Fibroblast of the aortic adventitia (primary cell): ENCODE results near the gene MROH2A. TPM values are rescaled to one million over a fixed set of nuclear protein-coding genes. Genes with fewer than 3 reads are reported as not detected.

Experiments
- DNase-seq: peaks from one replicate; pipeline ENCODE4 v3.0.0-alpha.2; 2010; ENCODE audit warnings: low read depth
- H3K4me3 ChIP-seq: 2 replicates; pipeline ENCODE4 v1.5.1; 2011; ENCODE audit warnings: low read depth, mild to moderate bottlenecking, control low read depth, low read length, moderate library complexity
- total RNA-seq: library from RNA; depleted of rRNA; stranded (reverse); fragments of >200 nt; gene quantifications from 2 replicates; pipeline ENCODE4 v1.2.3, GENCODE V29; 2012; ENCODE audit warnings: low replicate concordance
- TF ChIP-seq, protein P1 (sequence below): IDR thresholded peaks from 2 replicates; pipeline ENCODE4 v1.5.1; 2011; ENCODE audit warnings: mild to moderate bottlenecking, low read length, control low read depth, inconsistent platforms; ENCODE audit not compliant: insufficient read depth

MROH2A gene
- total RNA-seq, 1 donor: under 0.01 TPM

GRCh38 chr2:233780771-233781170 is 2.6 kb downstream of the MROH2A start:
- TF ChIP-seq, protein P1, sequence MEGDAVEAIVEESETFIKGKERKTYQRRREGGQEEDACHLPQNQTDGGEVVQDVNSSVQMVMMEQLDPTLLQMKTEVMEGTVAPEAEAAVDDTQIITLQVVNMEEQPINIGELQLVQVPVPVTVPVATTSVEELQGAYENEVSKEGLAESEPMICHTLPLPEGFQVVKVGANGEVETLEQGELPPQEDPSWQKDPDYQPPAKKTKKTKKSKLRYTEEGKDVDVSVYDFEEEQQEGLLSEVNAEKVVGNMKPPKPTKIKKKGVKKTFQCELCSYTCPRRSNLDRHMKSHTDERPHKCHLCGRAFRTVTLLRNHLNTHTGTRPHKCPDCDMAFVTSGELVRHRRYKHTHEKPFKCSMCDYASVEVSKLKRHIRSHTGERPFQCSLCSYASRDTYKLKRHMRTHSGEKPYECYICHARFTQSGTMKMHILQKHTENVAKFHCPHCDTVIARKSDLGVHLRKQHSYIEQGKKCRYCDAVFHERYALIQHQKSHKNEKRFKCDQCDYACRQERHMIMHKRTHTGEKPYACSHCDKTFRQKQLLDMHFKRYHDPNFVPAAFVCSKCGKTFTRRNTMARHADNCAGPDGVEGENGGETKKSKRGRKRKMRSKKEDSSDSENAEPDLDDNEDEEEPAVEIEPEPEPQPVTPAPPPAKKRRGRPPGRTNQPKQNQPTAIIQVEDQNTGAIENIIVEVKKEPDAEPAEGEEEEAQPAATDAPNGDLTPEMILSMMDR: no peak
- H3K4me3 ChIP-seq: no peak overlapping the region
- no peak for DNase-seq

GRCh38 chr2:233789554-233789953 is 11.4 kb downstream of the MROH2A start:
- TF ChIP-seq, protein P1: no peak
- no peak for DNase-seq
- H3K4me3 ChIP-seq: no peak overlapping the region

DNA sequence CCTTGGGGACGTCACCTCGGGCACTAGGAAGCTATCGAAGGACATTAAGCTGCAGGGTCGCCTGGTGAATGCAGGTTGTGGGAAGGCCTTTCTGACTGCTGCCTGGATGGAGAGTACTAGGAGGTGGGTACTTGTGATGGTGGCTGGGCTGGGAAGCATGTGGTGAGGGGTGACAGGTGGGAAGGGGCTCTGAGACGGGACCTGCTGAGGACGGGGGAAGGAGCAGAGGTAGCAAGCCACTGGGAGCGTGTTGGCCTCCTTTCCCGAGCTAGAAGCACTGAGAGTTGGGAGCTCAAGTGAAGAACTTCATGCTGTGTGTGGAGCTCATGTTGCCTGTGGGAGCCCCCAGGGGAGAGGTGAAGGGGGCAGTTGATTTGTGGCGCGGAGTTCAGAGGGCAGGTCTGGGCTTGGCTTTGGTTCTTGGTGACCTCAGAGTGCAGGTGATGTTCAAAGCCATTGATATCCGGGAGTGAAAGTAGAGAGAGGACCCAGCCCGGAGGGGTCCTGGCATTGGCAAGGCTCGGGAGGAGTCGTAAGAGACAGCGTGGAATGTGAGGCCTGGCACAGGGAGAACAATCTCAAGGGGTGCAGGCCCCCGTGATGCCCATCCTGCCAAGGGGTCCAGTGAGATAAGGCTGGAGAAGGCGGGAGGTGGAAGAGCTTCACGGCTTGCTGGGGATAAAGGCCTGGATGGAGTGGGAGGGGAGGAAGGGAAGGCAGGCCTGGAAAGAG is 13.2 kb downstream of the MROH2A start:
- no peak overlapping the region for H3K4me3 ChIP-seq
- TF ChIP-seq, protein P1: no peak
- no peak for DNase-seq

- TF ChIP-seq, protein P1: no peak
- DNase-seq: no peak
These were observed 13.8 kb downstream of the MROH2A start for GRCh38 chr2:233791883-233792329.

DNA sequence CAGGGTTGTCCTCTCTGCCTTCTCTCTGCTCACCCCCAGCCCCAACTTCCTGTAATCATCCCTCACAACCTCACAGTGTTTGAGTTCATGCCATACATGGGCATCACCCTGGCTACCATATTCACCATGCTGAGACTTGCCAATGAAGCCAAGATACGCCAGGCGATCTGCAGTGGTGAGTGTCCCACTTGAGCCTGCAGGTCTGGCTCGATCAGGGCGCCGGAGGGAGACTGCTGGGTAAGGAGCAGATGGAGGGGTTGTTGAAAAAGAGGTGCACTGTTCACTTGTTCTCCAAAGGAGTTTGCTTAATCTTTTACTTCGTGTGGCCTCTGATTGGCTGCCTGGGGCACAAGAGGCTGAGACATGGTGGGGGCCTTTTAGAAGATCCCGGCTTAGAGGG is 14.6 kb downstream of the MROH2A start:
- no peak overlapping the region for H3K4me3 ChIP-seq
- TF ChIP-seq, protein P1: no peak
- DNase-seq: no peak

More at GRCh38 chr2:233791883-233792329, 13.8 kb downstream of the MROH2A start:
- no peak overlapping the region for H3K4me3 ChIP-seq

- TF ChIP-seq, protein P1: no peak
- DNase-seq: no peak
- no peak overlapping the region for H3K4me3 ChIP-seq
These were observed 15.5 kb downstream of the MROH2A start for GRCh38 chr2:233793465-233794127.
